ENCODE results near the gene TCF4.

Gene TCF4

GRCh38 chr18:55252053-55252675 lies 335.8 kb downstream of the TCF4 start:
- Histone ChIP-seq H3K4me1 (ENCODE audit: control insufficient read depth, insufficient read depth, low read length) (no peaks in the 10 kb centered on the region), H3K4me3 (ENCODE audit: low read length) (no peak overlapping the region), H3K27me3 (ENCODE audit: control insufficient read depth, insufficient read depth, low read length) (peaks cover 2% of the 10 kb centered on the region), H3K9ac (ENCODE audit: low read length) (no peak overlapping the region), H3K36me3 (ENCODE audit: control insufficient read depth, insufficient read depth, low read length) (no peaks in the 10 kb centered on the region), H3K9me3 (ENCODE audit: control insufficient read depth, low read length) (no peaks in the 10 kb centered on the region)

GRCh38 chr18:55251254-55251971 lies 336.6 kb downstream of the TCF4 start:
- Histone ChIP-seq H3K4me1 (ENCODE audit: control insufficient read depth, insufficient read depth, low read length) (no peaks in the 10 kb centered on the region), H3K4me3 (ENCODE audit: low read length) (no peak overlapping the region), H3K27me3 (ENCODE audit: control insufficient read depth, insufficient read depth, low read length) (no peaks in the 10 kb centered on the region), H3K9ac (ENCODE audit: low read length) (no peak overlapping the region), H3K9me3 (ENCODE audit: control insufficient read depth, low read length) (no peaks in the 10 kb centered on the region), H3K36me3 (ENCODE audit: control insufficient read depth, insufficient read depth, low read length) (no peaks in the 10 kb centered on the region)

GRCh38 chr18:55250768-55251173 lies 337.2 kb downstream of the TCF4 start:
- Histone ChIP-seq H3K4me1 (ENCODE audit: control insufficient read depth, insufficient read depth, low read length) (no peaks in the 10 kb centered on the region), H3K36me3 (ENCODE audit: control insufficient read depth, insufficient read depth, low read length) (no peaks in the 10 kb centered on the region), H3K9ac (ENCODE audit: low read length) (no peak overlapping the region), H3K9me3 (ENCODE audit: control insufficient read depth, low read length) (no peaks in the 10 kb centered on the region), H3K27me3 (ENCODE audit: control insufficient read depth, insufficient read depth, low read length) (no peaks in the 10 kb centered on the region), H3K4me3 (ENCODE audit: low read length) (no peak overlapping the region)

GRCh38 chr18:55249550-55249949 lies 338.4 kb downstream of the TCF4 start:
- H3K36me3 ChIP-seq (ENCODE audit: control insufficient read depth, insufficient read depth, low read length), result no peaks in the 10 kb centered on the region
- no peaks in the 10 kb centered on the region for H3K9me3 ChIP-seq (ENCODE audit: control insufficient read depth, low read length)
- H3K4me1 ChIP-seq (ENCODE audit: control insufficient read depth, insufficient read depth, low read length), result peaks cover 4% of the 10 kb centered on the region
- no peak overlapping the region for H3K9ac ChIP-seq (ENCODE audit: low read length)
- no peak overlapping the region for H3K4me3 ChIP-seq (ENCODE audit: low read length)
- no peaks in the 10 kb centered on the region for H3K27me3 ChIP-seq (ENCODE audit: control insufficient read depth, insufficient read depth, low read length)

GRCh38 chr18:55248495-55248894 lies 339.5 kb downstream of the TCF4 start:
- Histone ChIP-seq H3K27me3 (ENCODE audit: control insufficient read depth, insufficient read depth, low read length) (no peaks in the 10 kb centered on the region), H3K9me3 (ENCODE audit: control insufficient read depth, low read length) (no peaks in the 10 kb centered on the region), H3K9ac (ENCODE audit: low read length) (no peak overlapping the region), H3K4me1 (ENCODE audit: control insufficient read depth, insufficient read depth, low read length) (peaks cover 5% of the 10 kb centered on the region), H3K4me3 (ENCODE audit: low read length) (no peak overlapping the region), H3K36me3 (ENCODE audit: control insufficient read depth, insufficient read depth, low read length) (no peaks in the 10 kb centered on the region)

- H3K4me3 ChIP-seq (ENCODE audit: low read length), result no peak overlapping the region
- no peaks in the 10 kb centered on the region for H3K9me3 ChIP-seq (ENCODE audit: control insufficient read depth, low read length)
- no peaks in the 10 kb centered on the region for H3K27me3 ChIP-seq (ENCODE audit: control insufficient read depth, insufficient read depth, low read length)
- H3K4me1 ChIP-seq (ENCODE audit: control insufficient read depth, insufficient read depth, low read length), result peaks cover 5% of the 10 kb centered on the region
- no peak overlapping the region for H3K9ac ChIP-seq (ENCODE audit: low read length)
- no peaks in the 10 kb centered on the region for H3K36me3 ChIP-seq (ENCODE audit: control insufficient read depth, insufficient read depth, low read length)
Measured at GRCh38 chr18:55247032-55247431, 341.0 kb downstream of the TCF4 start.

- no peak overlapping the region for H3K4me3 ChIP-seq (ENCODE audit: low read length)
- H3K9me3 ChIP-seq (ENCODE audit: control insufficient read depth, low read length), result no peaks in the 10 kb centered on the region
- no peak overlapping the region for H3K9ac ChIP-seq (ENCODE audit: low read length)
- no peaks in the 10 kb centered on the region for H3K36me3 ChIP-seq (ENCODE audit: control insufficient read depth, insufficient read depth, low read length)
- H3K4me1 ChIP-seq (ENCODE audit: control insufficient read depth, insufficient read depth, low read length), result peaks cover 5% of the 10 kb centered on the region
- no peaks in the 10 kb centered on the region for H3K27me3 ChIP-seq (ENCODE audit: control insufficient read depth, insufficient read depth, low read length)
Measured at GRCh38 chr18:55246278-55246677, 341.7 kb downstream of the TCF4 start.

GRCh38 chr18:55245211-55245614 lies 342.8 kb downstream of the TCF4 start:
- no peaks in the 10 kb centered on the region for H3K9me3 ChIP-seq (ENCODE audit: control insufficient read depth, low read length)
- H3K4me1 ChIP-seq (ENCODE audit: control insufficient read depth, insufficient read depth, low read length), result peaks cover 5% of the 10 kb centered on the region
- H3K4me3 ChIP-seq (ENCODE audit: low read length), result no peak overlapping the region

GRCh38 chr18:55244546-55244945 lies 343.4 kb downstream of the TCF4 start:
- H3K36me3 ChIP-seq (ENCODE audit: control insufficient read depth, insufficient read depth, low read length), result no peaks in the 10 kb centered on the region
- H3K9ac ChIP-seq (ENCODE audit: low read length), result no peak overlapping the region
- no peaks in the 10 kb centered on the region for H3K9me3 ChIP-seq (ENCODE audit: control insufficient read depth, low read length)
- H3K4me3 ChIP-seq (ENCODE audit: low read length), result no peak overlapping the region
- no peaks in the 10 kb centered on the region for H3K27me3 ChIP-seq (ENCODE audit: control insufficient read depth, insufficient read depth, low read length)
- peaks cover 5% of the 10 kb centered on the region for H3K4me1 ChIP-seq (ENCODE audit: control insufficient read depth, insufficient read depth, low read length)

More at GRCh38 chr18:55245211-55245614, 342.8 kb downstream of the TCF4 start:
- Histone ChIP-seq H3K27me3 (ENCODE audit: control insufficient read depth, insufficient read depth, low read length) (no peaks in the 10 kb centered on the region), H3K36me3 (ENCODE audit: control insufficient read depth, insufficient read depth, low read length) (no peaks in the 10 kb centered on the region), H3K9ac (ENCODE audit: low read length) (no peak overlapping the region)

GRCh38 chr18:55243857-55244256 lies 344.1 kb downstream of the TCF4 start:
- no peaks in the 10 kb centered on the region for H3K36me3 ChIP-seq (ENCODE audit: control insufficient read depth, insufficient read depth, low read length)
- peaks cover 5% of the 10 kb centered on the region for H3K4me1 ChIP-seq (ENCODE audit: control insufficient read depth, insufficient read depth, low read length)
- H3K9me3 ChIP-seq (ENCODE audit: control insufficient read depth, low read length), result no peaks in the 10 kb centered on the region
- no peak overlapping the region for H3K4me3 ChIP-seq (ENCODE audit: low read length)
- H3K9ac ChIP-seq (ENCODE audit: low read length), result no peak overlapping the region
- H3K27me3 ChIP-seq (ENCODE audit: control insufficient read depth, insufficient read depth, low read length), result no peaks in the 10 kb centered on the region

GRCh38 chr18:55243255-55243654 lies 344.7 kb downstream of the TCF4 start:
- H3K4me1 ChIP-seq (ENCODE audit: control insufficient read depth, insufficient read depth, low read length), result peaks cover 5% of the 10 kb centered on the region
- no peak overlapping the region for H3K4me3 ChIP-seq (ENCODE audit: low read length)
- H3K27me3 ChIP-seq (ENCODE audit: control insufficient read depth, insufficient read depth, low read length), result no peaks in the 10 kb centered on the region
- H3K36me3 ChIP-seq (ENCODE audit: control insufficient read depth, insufficient read depth, low read length), result no peaks in the 10 kb centered on the region
- H3K9me3 ChIP-seq (ENCODE audit: control insufficient read depth, low read length), result no peaks in the 10 kb centered on the region
- no peak overlapping the region for H3K9ac ChIP-seq (ENCODE audit: low read length)

- Histone ChIP-seq H3K9ac (ENCODE audit: low read length) (no peak overlapping the region), H3K4me1 (ENCODE audit: control insufficient read depth, insufficient read depth, low read length) (peaks cover 5% of the 10 kb centered on the region), H3K36me3 (ENCODE audit: control insufficient read depth, insufficient read depth, low read length) (no peaks in the 10 kb centered on the region), H3K9me3 (ENCODE audit: control insufficient read depth, low read length) (no peaks in the 10 kb centered on the region), H3K4me3 (ENCODE audit: low read length) (no peak overlapping the region), H3K27me3 (ENCODE audit: control insufficient read depth, insufficient read depth, low read length) (no peaks in the 10 kb centered on the region)
Measured at GRCh38 chr18:55240978-55241377, 347.0 kb downstream of the TCF4 start.

All from mucosa of stomach (tissue), 1 donor.